Neural cell (in vitro differentiated cells): ENCODE measurements around the gene ITPRID2.

Experiments used
- EP300 ChIP-seq: fragments of 450-650 bp; conservative IDR thresholded peaks from 2 replicates; pipeline ENCODE4 v1.6.1; 2014; ENCODE audit warnings: antibody characterized with exemption, mild to moderate bottlenecking, moderate library complexity; ENCODE audit not compliant: poor library complexity, severe bottlenecking
- EZH2 ChIP-seq: fragments of 200-600, 300-800 bp; shearing (Covaris generic), sonication (generic); IDR thresholded peaks from 2 replicates; pipeline ENCODE4 v1.6.1; 2014; ENCODE audit warnings: antibody characterized with exemption, low read length, borderline replicate concordance, mild to moderate bottlenecking; ENCODE audit not compliant: insufficient read depth, poor library complexity, severe bottlenecking
- POLR2AphosphoS5 ChIP-seq: IDR thresholded peaks from 2 replicates; pipeline ENCODE4 v1.6.1; 2012
- RAD21 ChIP-seq: fragments of 450-650 bp; conservative IDR thresholded peaks from 2 replicates; pipeline ENCODE4 v1.6.1; 2014; ENCODE audit warnings: antibody characterized with exemption, mild to moderate bottlenecking, moderate library complexity
- TAF1 ChIP-seq: IDR thresholded peaks from 2 replicates; pipeline ENCODE4 v1.6.1; 2012; ENCODE audit warnings: low read depth
- TF ChIP-seq, protein P1 (sequence below): fragments of 450-650 bp; IDR thresholded peaks from 2 replicates; pipeline ENCODE4 v1.5.1; 2014; ENCODE audit warnings: antibody characterized with exemption, mild to moderate bottlenecking, moderate library complexity; ENCODE audit not compliant: poor library complexity, severe bottlenecking
- TF ChIP-seq, protein P2 (sequence below): IDR thresholded peaks from 2 replicates; pipeline ENCODE4 v1.6.1; 2012; ENCODE audit warnings: borderline replicate concordance

DNA sequence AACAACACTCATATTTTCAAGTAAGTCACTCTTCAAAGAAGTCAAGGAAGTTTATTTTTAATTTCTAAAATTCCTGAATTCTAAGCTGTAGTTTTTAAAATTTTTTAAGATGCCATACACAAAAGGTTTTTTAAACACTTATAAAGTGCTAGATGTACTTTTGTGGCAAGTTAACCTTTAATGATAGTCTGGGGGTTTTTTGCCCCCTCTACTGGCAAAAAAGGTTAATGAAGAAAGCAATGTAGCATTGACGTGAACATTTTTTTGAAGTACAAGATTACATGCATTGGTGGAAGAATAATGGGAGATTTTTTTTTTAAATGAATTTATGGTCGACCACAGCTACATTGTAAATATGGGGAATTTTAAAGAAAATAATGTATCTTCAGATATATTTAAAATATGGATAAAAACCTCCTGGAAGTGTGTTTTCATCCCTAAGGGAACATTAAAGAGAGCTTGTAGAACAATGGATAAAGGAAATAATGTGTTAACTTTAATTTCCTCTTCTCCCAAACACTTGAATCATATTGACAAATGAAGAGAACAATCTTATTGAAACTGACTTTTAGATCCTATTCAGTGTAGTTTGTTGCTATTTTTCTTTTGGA is 12.6 kb downstream of the ITPRID2 start:
- TF ChIP-seq, protein P1, sequence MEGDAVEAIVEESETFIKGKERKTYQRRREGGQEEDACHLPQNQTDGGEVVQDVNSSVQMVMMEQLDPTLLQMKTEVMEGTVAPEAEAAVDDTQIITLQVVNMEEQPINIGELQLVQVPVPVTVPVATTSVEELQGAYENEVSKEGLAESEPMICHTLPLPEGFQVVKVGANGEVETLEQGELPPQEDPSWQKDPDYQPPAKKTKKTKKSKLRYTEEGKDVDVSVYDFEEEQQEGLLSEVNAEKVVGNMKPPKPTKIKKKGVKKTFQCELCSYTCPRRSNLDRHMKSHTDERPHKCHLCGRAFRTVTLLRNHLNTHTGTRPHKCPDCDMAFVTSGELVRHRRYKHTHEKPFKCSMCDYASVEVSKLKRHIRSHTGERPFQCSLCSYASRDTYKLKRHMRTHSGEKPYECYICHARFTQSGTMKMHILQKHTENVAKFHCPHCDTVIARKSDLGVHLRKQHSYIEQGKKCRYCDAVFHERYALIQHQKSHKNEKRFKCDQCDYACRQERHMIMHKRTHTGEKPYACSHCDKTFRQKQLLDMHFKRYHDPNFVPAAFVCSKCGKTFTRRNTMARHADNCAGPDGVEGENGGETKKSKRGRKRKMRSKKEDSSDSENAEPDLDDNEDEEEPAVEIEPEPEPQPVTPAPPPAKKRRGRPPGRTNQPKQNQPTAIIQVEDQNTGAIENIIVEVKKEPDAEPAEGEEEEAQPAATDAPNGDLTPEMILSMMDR = peak; percentile 63
- TF ChIP-seq POLR2AphosphoS5 (no peak), EP300 (no peak), EZH2 (no peak), TAF1 (no peak), RAD21 (peak; percentile 61)
- TF ChIP-seq, protein P2, sequence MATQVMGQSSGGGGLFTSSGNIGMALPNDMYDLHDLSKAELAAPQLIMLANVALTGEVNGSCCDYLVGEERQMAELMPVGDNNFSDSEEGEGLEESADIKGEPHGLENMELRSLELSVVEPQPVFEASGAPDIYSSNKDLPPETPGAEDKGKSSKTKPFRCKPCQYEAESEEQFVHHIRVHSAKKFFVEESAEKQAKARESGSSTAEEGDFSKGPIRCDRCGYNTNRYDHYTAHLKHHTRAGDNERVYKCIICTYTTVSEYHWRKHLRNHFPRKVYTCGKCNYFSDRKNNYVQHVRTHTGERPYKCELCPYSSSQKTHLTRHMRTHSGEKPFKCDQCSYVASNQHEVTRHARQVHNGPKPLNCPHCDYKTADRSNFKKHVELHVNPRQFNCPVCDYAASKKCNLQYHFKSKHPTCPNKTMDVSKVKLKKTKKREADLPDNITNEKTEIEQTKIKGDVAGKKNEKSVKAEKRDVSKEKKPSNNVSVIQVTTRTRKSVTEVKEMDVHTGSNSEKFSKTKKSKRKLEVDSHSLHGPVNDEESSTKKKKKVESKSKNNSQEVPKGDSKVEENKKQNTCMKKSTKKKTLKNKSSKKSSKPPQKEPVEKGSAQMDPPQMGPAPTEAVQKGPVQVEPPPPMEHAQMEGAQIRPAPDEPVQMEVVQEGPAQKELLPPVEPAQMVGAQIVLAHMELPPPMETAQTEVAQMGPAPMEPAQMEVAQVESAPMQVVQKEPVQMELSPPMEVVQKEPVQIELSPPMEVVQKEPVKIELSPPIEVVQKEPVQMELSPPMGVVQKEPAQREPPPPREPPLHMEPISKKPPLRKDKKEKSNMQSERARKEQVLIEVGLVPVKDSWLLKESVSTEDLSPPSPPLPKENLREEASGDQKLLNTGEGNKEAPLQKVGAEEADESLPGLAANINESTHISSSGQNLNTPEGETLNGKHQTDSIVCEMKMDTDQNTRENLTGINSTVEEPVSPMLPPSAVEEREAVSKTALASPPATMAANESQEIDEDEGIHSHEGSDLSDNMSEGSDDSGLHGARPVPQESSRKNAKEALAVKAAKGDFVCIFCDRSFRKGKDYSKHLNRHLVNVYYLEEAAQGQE = no peak
